Hepatocyte (in vitro differentiated cells): ENCODE data around the gene RAVER1. TPM values are rescaled to one million over a fixed set of nuclear protein-coding genes. Genes with fewer than 3 reads are reported as not detected.
A peak's percentile ranks its signal among the peaks of the same experiment; 100 is the strongest.

Source experiments
- DNase-seq: peaks from one replicate; pipeline ENCODE4 v3.0.0-alpha.2; 2016; ENCODE audit warnings: low spot score
- H2AFZ ChIP-seq: fragments of 200-600 bp; sonication (generic); 2 replicates; pipeline ENCODE4 v1.6.0; 2016; ENCODE audit warnings: antibody characterized with exemption, mild to moderate bottlenecking
- H3K27ac ChIP-seq: fragments of 200-600 bp; sonication (generic); 2 replicates; pipeline ENCODE4 v1.5.1; 2016; ENCODE audit warnings: mild to moderate bottlenecking
- H3K27me3 ChIP-seq: fragments of 200-600 bp; sonication (generic); 2 replicates; pipeline ENCODE4 v1.6.1; 2016
- H3K36me3 ChIP-seq: fragments of 200-600 bp; sonication (generic); replicated peaks from 2 replicates; pipeline ENCODE4 v1.5.1; 2016; ENCODE audit warnings: low read depth; ENCODE audit not compliant: insufficient read depth
- H3K4me1 ChIP-seq: fragments of 200-600 bp; sonication (generic); 2 replicates; pipeline ENCODE4 v1.5.1; 2016; ENCODE audit warnings: mild to moderate bottlenecking, moderate library complexity; ENCODE audit not compliant: insufficient read depth
- H3K4me2 ChIP-seq: fragments of 200-600 bp; sonication (generic); 2 replicates; pipeline ENCODE4 v1.6.0; 2016
- H3K4me3 ChIP-seq: fragments of 200-600 bp; sonication (generic); 2 replicates; pipeline ENCODE4 v1.5.1; 2016; ENCODE audit warnings: mild to moderate bottlenecking
- H3K79me2 ChIP-seq: fragments of 200-600 bp; sonication (generic); 2 replicates; pipeline ENCODE4 v1.6.0; 2017; ENCODE audit warnings: mild to moderate bottlenecking
- H3K9me2 ChIP-seq: fragments of 200-600 bp; sonication (generic); replicated peaks from 2 replicates; pipeline ENCODE4 v1.6.0; 2017; ENCODE audit warnings: mild to moderate bottlenecking; ENCODE audit not compliant: insufficient read depth
- H3K9me3 ChIP-seq: fragments of 200-600 bp; sonication (generic); 2 replicates; pipeline ENCODE4 v1.5.1; 2016; ENCODE audit warnings: low read depth, mild to moderate bottlenecking
- H4K20me1 ChIP-seq: fragments of 200-600 bp; sonication (generic); 2 replicates; pipeline ENCODE4 v1.6.0; 2016; ENCODE audit warnings: mild to moderate bottlenecking; ENCODE audit not compliant: insufficient read depth, poor library complexity, severe bottlenecking
- CTCF ChIP-seq: fragments of 200-600 bp; sonication (generic); IDR thresholded peaks from 2 replicates; pipeline ENCODE4 v1.5.1; 2016; ENCODE audit warnings: antibody characterized with exemption, mild to moderate bottlenecking; ENCODE audit not compliant: poor library complexity
- EZH2 ChIP-seq: fragments of 200-600 bp; sonication (generic); IDR thresholded peaks from 2 replicates; pipeline ENCODE4 v1.6.1; 2016; ENCODE audit warnings: antibody characterized with exemption, mild to moderate bottlenecking, borderline replicate concordance
- EZH2phosphoT487 ChIP-seq: fragments of 200-600 bp; sonication (generic); IDR thresholded peaks from one replicate; pipeline ENCODE4 v1.6.1; 2018; ENCODE audit warnings: antibody characterized with exemption, mild to moderate bottlenecking, low read depth, moderate library complexity; ENCODE audit not compliant: unreplicated experiment, severe bottlenecking
- WGBS: methylation state at CpG from one replicate; pipeline ENCODE4 v1.1.6; 2016; ENCODE audit warnings: low lambda C conversion rate; ENCODE audit errors: missing lambda C conversion rate; 5-methylcytosine and 5-hydroxymethylcytosine counted together
- polyA plus RNA-seq: library from polyadenylated mRNA; unstranded; fragments of >200 nt; fragmentation: Nextera tagmentation; extraction: Ambion mirVana; gene quantifications from 2 replicates; pipeline ENCODE4 v1.2.1, GENCODE V29; 2016
- total RNA-seq: library from RNA; depleted of rRNA; stranded (reverse); fragments of >200 nt; gene quantifications from 2 replicates; pipeline ENCODE4 v1.2.3, GENCODE V29; 2014

Gene RAVER1
- total and polyA plus RNA-seq, 2 experiments from 2014 or later, result 16.4 to 42.0 TPM

GRCh38 chr19:10292206-10292788, 41.0 kb downstream of the RAVER1 start:
- H3K4me3 ChIP-seq, result no peak overlapping the region
- TF ChIP-seq CTCF, result no peak
- TF ChIP-seq EZH2, result no peak
- no peak for TF ChIP-seq EZH2phosphoT487
- no peaks in the 10 kb centered on the region for H3K9me2 ChIP-seq
- H2AFZ ChIP-seq, result peak overlapping the region; percentile 35
- H3K9me3 ChIP-seq, result no peaks in the 10 kb centered on the region
- WGBS, result 4% methylated on average over 41 of the region's 45 CpGs
- peaks cover 39% of the 10 kb centered on the region for H3K4me1 ChIP-seq
- H3K27ac ChIP-seq, result no peak overlapping the region
- H4K20me1 ChIP-seq, result no peaks in the 10 kb centered on the region
- peak overlapping the region; percentile 80 for H3K4me2 ChIP-seq
- no peaks in the 10 kb centered on the region for H3K79me2 ChIP-seq
- H3K27me3 ChIP-seq, result peaks cover 97% of the 10 kb centered on the region
- peak; percentile 89 for DNase-seq
- H3K36me3 ChIP-seq, result no peaks in the 10 kb centered on the region

- no peak overlapping the region for H3K4me3 ChIP-seq
- WGBS, result 8% methylated on average over 49 of the region's 49 CpGs
- no peak overlapping the region for H3K27ac ChIP-seq
- peaks cover 97% of the 10 kb centered on the region for H3K27me3 ChIP-seq
- H3K4me2 ChIP-seq, result peak overlapping the region; percentile 80
- DNase-seq, result no peak
- TF ChIP-seq EZH2 (peak; percentile 91), EZH2phosphoT487 (peak; percentile 51), CTCF (no peak)
- H3K9me3 ChIP-seq, result no peaks in the 10 kb centered on the region
- peaks cover 46% of the 10 kb centered on the region for H3K4me1 ChIP-seq
- H3K79me2 ChIP-seq, result no peaks in the 10 kb centered on the region
- H2AFZ ChIP-seq, result peak overlapping the region; percentile 41
- H3K36me3 ChIP-seq, result no peaks in the 10 kb centered on the region
- no peaks in the 10 kb centered on the region for H4K20me1 ChIP-seq
- no peaks in the 10 kb centered on the region for H3K9me2 ChIP-seq
These were observed 41.6 kb downstream of the RAVER1 start for GRCh38 chr19:10291554-10292205.

GRCh38 chr19:10290876-10291553, 42.3 kb downstream of the RAVER1 start:
- peaks cover 46% of the 10 kb centered on the region for H3K4me1 ChIP-seq
- 5% methylated on average over 47 of the region's 57 CpGs for WGBS
- peak overlapping the region; percentile 80 for H3K4me2 ChIP-seq
- peaks cover 93% of the 10 kb centered on the region for H3K27me3 ChIP-seq
- H3K9me2 ChIP-seq, result no peaks in the 10 kb centered on the region
- H3K9me3 ChIP-seq, result no peaks in the 10 kb centered on the region
- H3K79me2 ChIP-seq, result no peaks in the 10 kb centered on the region
- peak; percentile 21 for TF ChIP-seq EZH2
- TF ChIP-seq CTCF, result no peak
- DNase-seq, result peak; percentile 58
- no peak overlapping the region for H3K27ac ChIP-seq
- H3K4me3 ChIP-seq, result no peak overlapping the region
- no peaks in the 10 kb centered on the region for H3K36me3 ChIP-seq
- peak overlapping the region; percentile 41 for H2AFZ ChIP-seq
- no peaks in the 10 kb centered on the region for H4K20me1 ChIP-seq
